Muscle of leg (tissue), 11 donors: Measurements from ENCODE around the gene CORO6. TPM values are rescaled to one million over a fixed set of nuclear protein-coding genes. Genes with fewer than 3 reads are reported as not detected.

Source experiments
- DNase-seq: peaks from one replicate; pipeline ENCODE4 v3.0.0; 2013
- H3K27ac ChIP-seq: one replicate; pipeline ENCODE4 v1.5.1; 2013; ENCODE audit warnings: mild to moderate bottlenecking, low read length, control low read depth
- H3K27me3 ChIP-seq: one replicate; pipeline ENCODE4 v1.6.1; 2013; ENCODE audit warnings: low read length; ENCODE audit not compliant: control insufficient read depth, insufficient read depth
- H3K36me3 ChIP-seq: one replicate; pipeline ENCODE4 v1.6.1; 2013; ENCODE audit warnings: low read length; ENCODE audit not compliant: control insufficient read depth, insufficient read depth
- H3K4me1 ChIP-seq: one replicate; pipeline ENCODE4 v1.6.1; 2013; ENCODE audit warnings: low read length; ENCODE audit not compliant: control insufficient read depth, insufficient read depth
- H3K4me3 ChIP-seq: one replicate; pipeline ENCODE4 v1.5.1; 2013; ENCODE audit warnings: low read length, control low read depth
- H3K9me3 ChIP-seq: replicated peaks from 2 replicates; pipeline ENCODE4 v1.6.1; 2013; ENCODE audit warnings: low read depth, low read length; ENCODE audit not compliant: control insufficient read depth
- WGBS: methylation state at CpG from one replicate; pipeline ENCODE4 v1.1.5; 2013; ENCODE audit warnings: missing lambda C conversion rate; ENCODE audit not compliant: insufficient coverage; 5-methylcytosine and 5-hydroxymethylcytosine counted together
- polyA plus RNA-seq, 8 donors: library from polyadenylated mRNA; unstranded; fragments of 120-200 nt; gene quantifications; one replicate each; pipeline versions ENCODE4 v1.2.1 to v1.2.3, GENCODE V29; 2013; ENCODE audit warnings: inconsistent platforms in 1 of 8, low replicate concordance in 1 of 8; ENCODE audit not compliant: insufficient read length in 8 of 8, insufficient read depth in 1 of 8
- total RNA-seq: library from RNA; stranded (reverse); fragments of 120-200 nt; gene quantifications from one replicate; pipeline ENCODE4 v1.2.4, GENCODE V29; 2013

The CORO6 gene
- total and polyA plus RNA-seq, 9 donors = 43.8 to 100.0 (median 78.6) TPM

- Histone ChIP-seq H3K36me3 (peaks cover 31% of the 10 kb centered on the region), H3K4me1 (peaks cover 85% of the 10 kb centered on the region), H3K27ac (no peak overlapping the region), H3K9me3 (no peaks in the 10 kb centered on the region), H3K4me3 (no peak overlapping the region), H3K27me3 (no peaks in the 10 kb centered on the region)
- DNase-seq = no peak
- 94% methylated on average over 3 of the region's 9 CpGs for WGBS
Measured at GRCh38 chr17:29586676-29587469, 35.8 kb downstream of the CORO6 start.

DNA sequence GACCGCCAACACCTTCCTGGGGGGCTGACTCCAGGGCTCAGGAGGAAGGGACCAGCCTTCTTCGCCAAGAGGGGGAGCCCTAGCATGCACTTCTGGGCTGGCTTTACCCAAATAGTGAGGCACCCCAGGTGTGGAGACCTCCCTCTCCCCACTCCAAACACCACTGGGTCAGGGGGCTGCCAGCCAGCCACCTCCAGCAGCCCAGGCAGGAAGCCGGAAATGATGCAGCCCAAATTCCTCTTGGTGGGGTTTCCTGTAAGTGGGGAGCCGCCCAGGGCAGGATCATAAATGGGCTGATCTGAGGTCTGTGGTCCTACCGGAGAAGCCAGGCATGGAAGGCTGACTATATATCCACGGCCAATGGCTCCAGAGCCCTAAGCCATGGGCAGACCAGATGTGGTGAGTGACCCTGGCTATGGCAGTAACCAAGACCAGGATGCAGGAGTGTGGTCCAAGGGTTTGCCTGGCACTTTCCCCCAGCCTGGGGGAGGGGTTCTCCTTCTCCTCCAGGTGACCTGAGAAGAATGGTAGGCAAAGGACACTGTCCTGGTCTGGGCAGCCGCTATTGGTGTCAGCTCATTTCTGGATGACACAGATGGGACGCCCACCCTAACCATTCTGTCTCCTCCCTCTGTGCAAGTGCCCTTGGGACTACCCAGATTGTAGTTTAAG, 37.5 kb downstream of the CORO6 start:
- WGBS = 55% methylated on average over 3 of the region's 8 CpGs
- peak overlapping the region; percentile 9 for H3K4me3 ChIP-seq
- peaks cover 79% of the 10 kb centered on the region for H3K4me1 ChIP-seq
- no peak for DNase-seq
- no peaks in the 10 kb centered on the region for H3K9me3 ChIP-seq
- H3K36me3 ChIP-seq = peaks cover 47% of the 10 kb centered on the region
- H3K27ac ChIP-seq = peak overlapping the region; percentile 59
- no peaks in the 10 kb centered on the region for H3K27me3 ChIP-seq

DNA sequence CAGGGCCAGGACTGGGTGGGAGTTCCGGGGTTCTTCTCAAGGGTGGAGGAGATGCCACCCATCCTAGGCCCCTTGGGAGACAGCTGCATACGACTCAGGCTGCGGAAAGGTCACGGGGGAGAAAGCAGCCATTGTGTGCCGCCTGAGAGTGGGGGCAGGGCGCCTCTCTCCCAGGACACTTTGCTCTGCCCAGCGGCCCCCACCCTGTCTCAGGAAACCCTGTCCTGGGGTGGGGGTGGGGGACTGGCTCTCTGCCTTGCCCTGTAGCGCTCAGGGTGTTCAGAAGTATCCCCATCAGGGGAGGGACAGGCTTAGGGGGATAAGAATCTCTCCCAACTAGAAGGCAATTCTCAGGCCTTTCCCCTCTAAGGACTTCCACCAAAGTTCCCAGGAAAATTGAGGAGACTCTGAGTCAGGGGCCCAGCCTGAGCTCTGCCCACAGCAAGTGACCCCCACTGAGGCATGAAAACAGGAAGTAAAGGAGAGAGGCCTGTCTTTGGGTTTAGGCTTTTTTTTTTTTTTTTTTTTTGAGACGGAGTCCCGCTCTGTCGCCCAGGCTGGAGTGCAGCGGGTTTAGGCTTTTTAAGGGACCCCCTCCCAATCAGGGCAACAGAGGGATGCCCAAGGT, 38.1 kb downstream of the CORO6 start:
- Histone ChIP-seq H3K27ac (peak overlapping the region; percentile 42), H3K4me3 (no peak overlapping the region), H3K36me3 (peaks cover 54% of the 10 kb centered on the region), H3K4me1 (peaks cover 73% of the 10 kb centered on the region), H3K27me3 (no peaks in the 10 kb centered on the region), H3K9me3 (no peaks in the 10 kb centered on the region)
- DNase-seq = no peak
- WGBS = 17% methylated on average over 1 of the region's 12 CpGs

- Histone ChIP-seq H3K4me1 (peaks cover 71% of the 10 kb centered on the region), H3K27ac (peak overlapping the region; percentile 42)
- DNase-seq = peak; percentile 10
Measured at GRCh38 chr17:29583324-29584248, 39.1 kb downstream of the CORO6 start.

GRCh38 chr17:29582772-29583171, 39.9 kb downstream of the CORO6 start:
- H3K36me3 ChIP-seq = peaks cover 72% of the 10 kb centered on the region
- peaks cover 70% of the 10 kb centered on the region for H3K4me1 ChIP-seq
- WGBS = 79% methylated on average over 7 of the region's 13 CpGs
- DNase-seq = peak; percentile 66
- no peaks in the 10 kb centered on the region for H3K9me3 ChIP-seq
- no peak overlapping the region for H3K4me3 ChIP-seq
- no peaks in the 10 kb centered on the region for H3K27me3 ChIP-seq
- no peak overlapping the region for H3K27ac ChIP-seq

More at GRCh38 chr17:29583324-29584248, 39.1 kb downstream of the CORO6 start:
- Histone ChIP-seq H3K36me3 (peaks cover 64% of the 10 kb centered on the region), H3K4me3 (no peak overlapping the region), H3K27me3 (no peaks in the 10 kb centered on the region), H3K9me3 (no peaks in the 10 kb centered on the region)
- 86% methylated on average over 15 of the region's 16 CpGs for WGBS

DNA sequence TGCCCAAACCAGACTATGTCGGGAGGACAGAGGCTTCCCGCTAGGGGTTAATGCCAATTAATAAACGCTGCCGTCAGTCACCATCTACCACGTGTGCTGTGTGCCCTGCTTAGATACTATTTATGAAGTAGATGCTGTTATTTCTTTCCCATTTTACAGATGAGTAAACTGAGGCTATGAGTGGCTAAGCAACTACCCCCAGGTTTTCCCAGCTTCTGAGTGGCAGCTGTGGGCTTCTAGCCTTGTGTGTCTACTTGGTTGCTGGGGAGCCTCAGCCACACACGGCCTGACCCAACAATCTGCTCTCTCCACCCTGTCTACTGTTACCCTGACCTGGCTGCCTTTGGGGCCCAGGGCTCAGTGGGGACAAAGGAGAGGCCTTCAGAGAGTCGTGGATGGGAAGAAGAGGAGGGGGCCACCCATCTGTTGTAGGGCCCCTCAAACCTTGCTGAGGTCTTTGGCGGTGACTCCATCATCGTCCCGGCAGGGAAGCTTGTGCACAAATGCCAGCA, 40.4 kb downstream of the CORO6 start:
- Histone ChIP-seq H3K4me1 (peaks cover 70% of the 10 kb centered on the region), H3K36me3 (peaks cover 77% of the 10 kb centered on the region), H3K27ac (no peak overlapping the region), H3K27me3 (no peaks in the 10 kb centered on the region), H3K9me3 (no peaks in the 10 kb centered on the region), H3K4me3 (no peak overlapping the region)
- no peak for DNase-seq
- 34% methylated on average over 4 of the region's 10 CpGs for WGBS

DNA sequence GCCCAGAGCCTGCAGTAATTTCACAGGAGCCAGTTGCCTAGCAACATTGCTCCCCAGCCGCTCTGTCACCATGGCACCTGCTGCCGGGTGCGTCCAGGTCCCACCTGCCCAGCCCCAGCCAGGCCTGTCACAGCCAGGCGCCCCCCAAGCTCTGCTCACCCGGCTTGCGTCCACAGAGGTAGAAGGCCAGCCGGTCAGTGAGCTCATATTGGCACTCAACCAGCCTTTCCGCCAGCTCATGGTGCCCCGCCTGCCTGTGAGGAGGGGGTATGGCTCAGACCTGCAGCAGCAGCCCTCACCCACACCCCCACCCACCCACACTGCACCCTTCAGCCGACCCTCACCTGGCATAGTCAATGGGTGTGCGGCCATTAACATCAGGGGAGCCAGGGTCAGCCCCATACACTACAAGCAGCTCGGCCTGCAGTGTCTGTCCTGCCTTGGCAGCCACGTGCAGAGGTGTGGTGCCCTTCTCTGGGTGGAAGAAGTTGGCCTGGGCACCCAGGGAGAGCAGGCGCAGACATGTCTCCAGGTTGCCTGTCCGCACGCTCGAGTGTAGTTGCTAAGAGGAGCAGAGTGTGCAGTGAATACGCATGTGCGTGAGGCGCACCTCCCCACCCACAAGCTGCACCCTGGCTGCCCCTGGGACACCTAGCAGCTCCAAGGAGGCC, 41.0 kb downstream of the CORO6 start:
- H3K36me3 ChIP-seq = peaks cover 79% of the 10 kb centered on the region
- no peak overlapping the region for H3K27ac ChIP-seq
- 91% methylated on average over 13 of the region's 20 CpGs for WGBS
- no peak for DNase-seq
- no peaks in the 10 kb centered on the region for H3K9me3 ChIP-seq
- H3K4me1 ChIP-seq = peaks cover 70% of the 10 kb centered on the region
- no peaks in the 10 kb centered on the region for H3K27me3 ChIP-seq
- H3K4me3 ChIP-seq = no peak overlapping the region

DNA sequence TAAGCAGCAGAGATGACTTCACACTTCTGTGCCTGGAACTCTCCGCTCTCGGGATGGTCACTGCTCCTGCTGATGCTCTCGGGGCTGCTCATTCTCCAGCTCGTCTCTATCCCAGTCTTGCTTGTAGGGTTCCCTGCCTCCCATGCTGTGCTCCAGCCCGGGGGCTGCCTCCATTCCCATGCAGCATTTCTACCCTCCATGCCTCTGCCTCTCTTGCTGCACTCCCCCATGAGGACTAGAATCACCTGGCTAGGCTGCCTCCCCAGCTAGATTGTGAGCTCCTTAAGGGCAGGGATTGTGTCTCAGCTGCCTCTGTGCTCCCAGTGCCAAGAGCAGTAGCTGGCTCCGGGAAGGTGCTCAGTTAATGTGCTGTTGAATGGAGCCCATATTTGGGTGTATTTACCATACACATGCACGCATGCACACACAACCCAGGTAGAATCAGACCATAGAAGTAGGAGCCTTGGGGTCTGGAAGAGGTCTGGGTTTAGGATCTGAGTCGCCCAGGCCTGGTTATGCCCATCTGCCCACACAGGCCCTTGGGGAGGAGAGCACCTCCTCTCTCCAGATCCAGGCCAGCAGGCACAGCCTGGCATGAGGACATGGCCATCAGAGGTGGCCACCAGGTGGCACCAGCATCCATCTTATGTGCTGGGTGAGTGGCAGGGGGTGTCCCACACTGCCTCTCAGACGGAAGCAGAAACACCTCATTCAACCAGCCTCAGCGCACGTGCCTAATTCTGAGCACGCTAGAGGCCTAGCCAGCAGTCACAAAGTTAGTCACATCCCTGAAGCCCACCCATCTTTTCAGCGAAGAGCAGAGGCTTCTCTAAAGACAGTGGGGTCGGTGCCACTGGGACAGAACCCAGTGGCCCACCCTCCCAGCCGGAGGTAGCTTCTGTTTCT, 42.6 kb downstream of the CORO6 start:
- Histone ChIP-seq H3K4me3 (no peak overlapping the region), H3K27me3 (no peaks in the 10 kb centered on the region), H3K4me1 (peaks cover 61% of the 10 kb centered on the region), H3K27ac (no peak overlapping the region), H3K9me3 (no peaks in the 10 kb centered on the region), H3K36me3 (peaks cover 91% of the 10 kb centered on the region)
- WGBS = 62% methylated on average over 10 of the region's 15 CpGs
- peak; percentile 81 for DNase-seq
